Measurements from ENCODE around the gene TRAIP.
A peak's percentile ranks its signal among the peaks of the same experiment; 100 is the strongest.
"Not testable (repeated sequence)": the region's sequence is repeated elsewhere in the genome, so short reads cannot be mapped to it uniquely, and the experiment has no call there.

Gene TRAIP

DNA sequence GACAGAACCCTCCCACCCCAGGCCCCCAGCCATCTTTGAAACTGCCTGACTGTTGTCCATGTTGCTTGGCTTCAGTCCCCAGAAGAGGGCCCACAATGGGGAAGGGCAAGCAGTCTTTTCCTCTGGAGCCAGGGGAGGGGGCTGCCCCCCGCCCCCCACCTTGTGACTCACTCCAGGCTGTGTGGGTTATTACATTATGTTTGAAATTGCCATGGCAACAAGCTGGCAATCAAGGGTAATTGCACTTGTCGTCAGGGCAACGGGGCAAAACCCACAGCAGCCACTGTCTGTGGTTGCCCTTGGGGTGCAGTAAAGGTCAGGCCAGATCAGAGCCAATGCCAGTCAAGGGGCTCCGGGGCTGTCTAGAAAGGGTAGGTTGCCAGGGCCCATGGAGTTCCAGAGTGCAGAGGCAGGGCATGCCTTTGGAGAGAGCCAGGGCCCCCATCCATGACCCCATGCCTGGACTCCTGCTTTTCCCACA, 16.5 kb upstream of the TRAIP start:
- peak in 1 of 3 experiments; percentile 19 for DNase-seq

GRCh38 chr3:49871531-49872153, 15.3 kb upstream of the TRAIP start:
- DNase-seq, result no peak

DNA sequence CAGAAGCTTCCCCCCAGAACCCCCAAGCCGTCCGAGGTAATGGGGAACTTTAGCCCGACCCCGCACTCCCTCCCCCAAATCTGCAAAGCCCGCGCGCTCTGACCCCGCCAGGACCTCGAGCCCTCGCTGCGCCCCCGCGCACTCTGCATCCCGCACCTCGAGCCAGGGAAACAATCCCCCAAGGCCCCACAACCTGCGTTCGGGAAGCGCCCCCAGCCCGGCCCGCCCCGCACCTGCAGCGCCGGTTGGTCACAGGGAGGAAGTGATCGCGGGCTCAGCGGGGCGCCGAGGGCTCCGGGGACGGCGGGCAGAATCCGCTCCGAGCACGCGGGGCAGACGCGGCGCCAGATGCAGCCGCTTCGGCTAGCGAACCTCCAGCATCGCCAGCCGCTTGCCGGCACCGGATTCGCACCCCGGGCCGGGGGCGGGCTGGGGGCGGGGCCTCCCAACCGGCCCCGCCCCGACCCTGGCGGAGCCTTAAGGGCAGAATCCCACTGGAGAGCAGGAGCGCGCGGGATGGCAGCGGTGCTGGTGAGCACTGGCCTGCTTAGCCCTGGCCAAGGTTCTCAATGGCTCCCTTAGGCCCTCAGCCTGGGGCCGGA, 13.3 kb upstream of the TRAIP start, which contains the start of gene CAMKV:
CAMKV (minus strand) TSS at position 382 of the 602 bp plus-strand sequence. CDS start 7,518 bp downstream, outside the sequence.
- peak; percentile 17 to 65 (median 43) for DNase-seq

DNA sequence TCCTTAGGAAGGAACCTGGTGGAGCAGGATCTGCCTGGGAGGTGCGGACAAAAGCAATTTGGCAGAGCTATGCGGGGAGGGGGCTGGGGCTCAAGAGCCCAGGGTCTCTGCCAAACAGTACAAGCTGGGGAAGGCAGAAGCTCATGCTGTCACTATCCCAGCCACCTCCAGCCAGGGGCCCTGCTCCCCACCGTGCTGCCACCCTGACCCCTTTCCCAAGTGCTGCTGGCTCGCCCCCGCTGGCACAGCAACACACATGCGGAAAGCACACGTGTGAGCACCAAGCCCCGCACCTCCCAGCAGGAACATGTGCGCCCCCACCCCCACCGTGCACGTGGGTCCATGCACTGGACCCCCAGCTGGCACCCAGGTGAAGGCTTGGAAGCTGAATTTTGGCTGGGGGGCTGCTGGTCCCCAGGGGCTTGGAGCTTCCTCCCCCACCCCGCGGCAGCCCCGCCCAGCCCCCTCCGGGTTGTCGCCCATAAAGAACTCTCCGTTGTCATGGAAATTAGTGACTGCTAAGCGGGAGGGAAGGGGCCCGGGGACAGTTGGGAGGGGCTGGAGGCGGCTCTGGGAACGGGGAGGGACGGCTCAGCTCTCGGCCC, 12.6 kb upstream of the TRAIP start:
- peak in 1 of 3 experiments; percentile 16 for DNase-seq

DNA sequence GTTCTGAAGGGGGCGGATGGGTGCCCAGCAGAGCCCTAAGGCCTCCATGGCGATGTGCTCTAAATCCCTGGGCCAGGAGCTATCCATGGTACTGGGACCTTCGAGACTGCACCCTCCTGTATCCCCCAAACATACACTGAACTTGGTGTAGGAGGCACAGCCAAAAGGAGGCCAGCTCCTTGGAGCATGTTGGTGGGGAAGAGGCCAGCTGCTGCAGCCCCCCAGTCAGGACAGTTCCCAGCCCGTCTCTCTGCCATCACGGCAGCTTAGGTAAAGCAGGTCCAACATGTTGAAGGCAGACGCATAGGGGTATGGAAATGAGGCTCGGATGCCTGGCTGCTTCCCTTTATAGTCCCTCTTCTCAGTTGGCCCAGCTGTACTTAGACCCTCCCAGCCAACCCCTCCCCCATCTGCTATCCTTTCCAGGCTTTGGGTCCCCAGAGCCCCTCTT, 11.5 kb upstream of the TRAIP start:
- no peak for DNase-seq

- peak in 1 of 3 experiments; percentile 3 for DNase-seq
Measured at GRCh38 chr3:49867400-49867799, 11.0 kb upstream of the TRAIP start.

GRCh38 chr3:49865198-49865784, 8.9 kb upstream of the TRAIP start:
- DNase-seq, result no peak

DNA sequence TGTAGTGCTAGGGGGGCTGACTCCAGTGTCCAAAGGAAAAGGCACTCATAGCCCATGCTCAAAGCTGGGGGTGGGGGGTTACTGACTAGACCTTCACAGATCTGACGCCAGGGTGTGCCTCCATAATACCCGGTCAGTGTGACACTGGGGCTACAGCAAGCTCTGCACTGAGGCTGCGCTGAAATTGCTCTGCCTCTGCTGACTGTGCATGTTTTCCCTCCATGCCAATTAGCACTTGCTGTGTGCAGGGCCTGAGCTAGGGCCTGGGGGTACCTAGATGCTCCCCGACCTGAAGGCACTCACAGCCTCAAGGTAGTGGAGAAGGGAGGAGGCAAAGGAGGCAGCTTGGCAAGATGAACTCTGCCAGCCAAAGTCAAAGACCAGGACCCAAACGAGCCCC, 8.1 kb upstream of the TRAIP start:
- no peak for DNase-seq

DNA sequence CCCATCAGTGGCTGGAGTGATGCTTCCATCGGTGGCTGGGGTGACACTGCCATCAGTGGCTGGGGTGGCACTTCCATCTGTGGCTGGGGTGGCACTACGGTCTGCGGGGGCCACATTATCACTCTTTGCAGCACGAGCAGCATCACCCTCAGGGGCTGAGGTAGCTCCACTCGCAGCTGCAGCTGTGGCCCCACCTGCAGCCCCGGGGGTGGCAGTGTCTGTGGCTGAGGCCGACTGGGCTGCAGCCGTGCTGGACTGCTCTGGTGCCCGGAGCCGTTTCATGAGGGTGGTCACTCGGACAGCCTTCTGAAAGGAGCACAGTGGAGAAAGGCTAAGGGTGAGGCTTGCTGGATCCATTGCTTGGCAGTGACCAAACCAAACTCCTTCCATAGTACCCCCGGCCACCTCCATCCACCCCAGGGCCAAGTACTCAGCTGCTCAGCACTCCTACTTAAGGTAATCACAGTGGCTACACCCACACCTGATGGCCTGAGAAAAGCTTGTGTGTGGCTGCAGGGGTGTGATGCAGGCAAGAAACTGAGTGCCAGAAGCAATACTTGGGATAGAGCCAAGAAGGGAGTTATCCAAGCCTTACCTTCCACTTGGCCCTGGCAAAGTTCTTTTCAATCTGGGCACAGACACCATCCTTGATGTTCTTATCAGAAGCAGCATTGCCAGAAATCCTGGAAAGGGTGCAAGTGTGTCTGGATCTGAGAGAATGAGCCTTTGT, 3.4 kb upstream of the TRAIP start:
- no peak for DNase-seq

DNA sequence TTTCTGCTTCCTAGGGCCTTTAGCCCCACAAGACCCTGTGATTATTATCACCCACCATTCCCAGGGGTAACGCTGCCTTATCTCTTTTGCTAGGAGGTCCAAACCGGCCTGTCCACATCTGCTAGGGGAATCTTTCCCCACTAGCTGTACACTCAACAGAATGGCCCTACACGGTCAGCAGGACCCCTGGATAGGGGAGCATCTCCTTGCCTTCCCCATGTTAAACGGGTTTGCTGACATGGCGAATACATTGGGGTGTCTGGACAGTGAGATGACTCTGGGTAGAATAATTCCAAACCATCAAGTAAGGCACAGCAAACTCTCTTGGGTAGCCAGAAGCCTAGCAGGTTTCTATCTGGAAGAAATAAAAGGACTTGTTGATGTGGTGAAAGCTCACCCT, 702 bp downstream of the TRAIP start:
- no peak for DNase-seq

DNA sequence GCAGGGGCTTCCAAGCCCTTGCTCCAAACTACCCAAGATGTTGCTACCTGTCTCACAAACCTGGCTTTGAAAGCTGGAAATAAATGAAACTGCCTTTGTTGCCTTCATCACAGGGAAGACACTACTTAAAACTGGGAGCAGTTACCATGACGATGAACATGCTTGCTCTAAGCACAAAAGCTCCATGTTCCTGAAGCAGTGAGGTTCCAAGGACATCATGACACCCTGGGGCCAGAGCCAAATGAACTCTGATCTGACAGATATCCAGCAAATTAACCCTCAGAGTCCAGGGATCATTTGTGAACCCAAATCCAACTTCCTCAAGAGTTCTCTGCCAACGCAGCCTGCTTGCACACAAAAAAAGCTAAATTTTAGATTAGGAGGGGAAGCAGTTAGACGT, 10.7 kb downstream of the TRAIP start:
- no peak for DNase-seq

DNA sequence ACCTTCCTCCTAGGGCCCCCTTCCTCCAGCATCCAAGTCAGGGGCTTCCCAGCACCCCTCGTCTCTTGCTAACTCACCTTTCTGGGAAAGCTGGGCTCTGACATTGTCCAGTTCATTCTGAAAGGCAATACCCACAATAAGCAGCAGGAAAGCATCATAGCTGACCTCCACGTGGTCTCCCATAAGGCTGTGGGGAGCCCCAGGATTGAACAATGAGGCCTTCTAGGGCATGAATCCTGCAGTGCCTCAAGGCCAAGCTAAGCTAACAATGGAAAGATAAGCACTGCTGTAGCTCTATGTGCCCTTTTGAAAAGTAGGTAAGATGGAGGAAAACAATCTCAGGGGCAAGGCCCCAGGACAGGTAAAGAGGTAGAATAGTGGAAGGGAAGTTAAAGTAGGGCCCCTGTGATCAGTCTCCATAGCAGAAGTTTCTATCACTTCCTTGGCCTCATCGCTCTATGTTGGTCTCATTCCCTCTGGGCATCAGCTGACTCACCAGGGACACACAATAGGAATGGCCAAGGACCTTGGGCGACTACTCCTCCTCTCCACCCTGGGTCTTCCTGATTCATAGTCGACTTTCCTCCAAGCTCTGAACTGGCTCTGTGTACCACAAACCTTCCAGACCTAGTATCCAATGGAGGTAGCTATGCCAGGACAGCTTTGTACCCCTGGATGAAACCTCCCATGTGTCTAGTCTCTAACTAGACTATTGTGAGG, 11.7 kb downstream of the TRAIP start:
- no peak for DNase-seq

- DNase-seq, result no peak
Measured at GRCh38 chr3:49842843-49843517, 13.4 kb downstream of the TRAIP start.

DNA sequence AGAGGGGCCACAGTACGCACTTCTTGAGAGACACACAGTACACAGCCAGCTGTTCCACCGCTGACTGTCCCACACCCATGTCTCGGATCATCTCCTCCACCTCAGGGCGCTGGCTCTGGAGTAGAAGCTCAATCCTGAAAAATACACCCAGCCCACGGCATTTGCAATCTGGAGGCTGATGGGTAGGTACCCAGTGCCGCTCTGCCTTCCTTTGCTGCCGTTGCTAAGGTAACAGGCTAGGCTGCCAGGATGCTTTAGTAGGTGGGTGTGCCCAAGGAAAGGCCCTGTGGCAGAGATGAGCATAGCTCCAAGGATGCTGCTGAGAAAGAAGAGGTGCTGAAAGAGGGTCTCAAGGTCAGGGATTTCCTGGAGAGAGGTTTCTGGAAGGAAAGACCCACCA, 14.6 kb downstream of the TRAIP start:
- no peak for DNase-seq

DNA sequence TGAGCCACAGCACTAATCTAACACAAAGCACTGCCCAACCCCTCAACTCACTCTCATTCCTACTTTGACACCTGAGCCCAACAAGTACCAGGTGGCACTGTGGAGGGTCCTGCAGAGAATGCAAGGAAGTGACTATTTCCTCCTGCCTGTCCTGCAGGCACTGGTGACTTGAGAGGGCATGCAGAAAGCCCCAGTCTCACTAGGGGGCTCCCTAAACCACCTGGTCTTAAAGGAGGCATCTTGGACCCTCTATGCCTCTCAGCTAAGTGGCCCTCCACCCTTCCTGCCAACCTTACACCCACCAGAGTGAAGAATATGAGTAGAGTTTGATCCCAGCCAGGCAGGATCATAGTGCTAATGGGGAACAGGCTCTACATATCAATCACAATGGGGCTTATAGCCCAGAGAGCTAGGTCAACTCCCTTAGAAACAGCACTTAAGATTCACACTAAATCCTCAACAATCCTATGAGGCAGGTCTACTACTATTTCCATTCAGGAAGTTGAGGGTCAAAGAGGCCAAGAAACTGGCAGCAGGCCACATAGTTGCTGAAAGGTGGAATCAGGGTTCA, 15.2 kb downstream of the TRAIP start:
- peak in 1 of 3 experiments; percentile 25 for DNase-seq

GRCh38 chr3:49840388-49840787, 16.0 kb downstream of the TRAIP start:
- DNase-seq, result no peak

GRCh38 chr3:49839193-49839809, 17.1 kb downstream of the TRAIP start:
- peak; percentile 14 to 67 (median 34) for DNase-seq

DNA sequence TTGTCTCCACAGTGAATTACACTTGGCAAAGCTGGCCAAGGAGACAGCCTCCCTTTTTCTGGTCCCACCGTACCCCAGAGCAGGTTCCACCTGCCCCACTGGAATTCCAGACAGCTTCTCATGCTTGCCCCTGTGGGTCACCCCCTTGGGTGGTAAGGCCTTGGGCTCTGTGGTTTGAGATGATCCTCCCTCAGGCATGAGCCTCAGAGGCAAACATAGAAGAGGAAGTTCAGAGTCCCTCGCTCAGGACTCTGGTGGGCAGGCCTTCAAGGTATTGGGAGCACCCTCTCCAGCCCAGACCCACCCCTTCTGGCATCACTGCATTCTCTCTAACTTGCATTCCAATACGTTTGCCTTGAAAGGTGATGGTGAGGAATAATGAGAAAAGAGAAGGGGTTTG, 25.0 kb downstream of the TRAIP start:
- DNase-seq, result no peak

DNA sequence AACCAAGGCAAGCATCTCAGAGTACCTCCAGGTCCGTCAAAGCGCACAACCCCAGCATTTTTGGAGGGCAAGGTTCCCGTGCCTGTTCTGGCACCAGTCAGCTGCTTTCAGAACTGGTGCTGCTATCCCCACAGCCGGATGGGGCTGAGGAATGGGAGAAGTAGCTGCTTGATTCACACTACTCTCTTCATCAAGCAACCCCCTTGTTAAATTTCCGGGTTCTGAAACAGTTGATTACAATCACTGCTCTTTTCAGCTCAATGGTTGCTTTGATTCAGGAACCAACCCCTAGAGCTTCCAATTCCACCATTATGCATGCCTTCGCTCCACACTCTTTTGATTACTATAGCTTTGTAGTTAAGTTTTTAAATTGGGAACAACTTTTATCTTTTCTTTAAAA, 30.3 kb downstream of the TRAIP start:
- no peak for DNase-seq

- not testable (repeated sequence) for DNase-seq
Measured at GRCh38 chr3:49823131-49823530, 33.2 kb downstream of the TRAIP start.

All from NCI-H1417 (cell line).